ENCODE data around the gene IFT122.

The IFT122 gene

DNA sequence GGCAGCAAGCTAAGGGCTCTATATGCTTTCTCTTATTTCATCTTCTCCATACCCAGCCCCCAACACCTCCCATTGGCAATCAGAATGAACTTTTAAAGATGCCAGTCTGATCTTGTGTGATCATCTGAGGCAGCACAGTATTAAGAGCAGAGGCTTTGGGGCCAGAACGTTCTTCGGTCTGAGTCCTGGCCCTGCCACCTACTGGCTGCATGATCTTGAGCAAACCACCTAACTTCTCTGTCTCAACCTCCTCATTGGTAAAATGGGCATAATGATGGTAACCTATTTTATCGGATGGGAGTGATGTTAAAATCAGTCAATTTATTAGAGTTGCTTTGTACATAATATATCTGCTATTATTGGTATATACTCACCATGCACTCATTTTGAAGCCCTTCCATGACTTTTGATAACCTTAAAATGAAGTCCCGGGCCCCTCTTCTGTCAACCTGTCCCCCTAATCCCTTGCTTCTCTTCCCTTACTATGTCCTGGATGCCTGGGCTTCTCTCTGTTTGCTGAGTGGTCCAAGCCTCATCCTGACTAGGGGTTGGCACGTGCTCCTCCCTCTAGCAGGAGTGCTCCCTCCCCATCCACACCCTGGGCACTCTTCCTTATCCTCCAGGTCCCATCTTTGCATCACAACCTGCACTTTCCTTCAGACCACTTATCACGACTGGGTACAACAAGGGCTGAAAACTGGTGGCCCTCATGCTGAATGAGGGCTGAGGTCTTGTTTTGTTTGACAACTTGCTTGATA lies 17.9 kb upstream of the IFT122 start:
- H3K4me1 ChIP-seq = no peaks in the 10 kb centered on the region
- H3K36me3 ChIP-seq = no peaks in the 10 kb centered on the region
- no peaks in the 10 kb centered on the region for H3K9me3 ChIP-seq
- TF ChIP-seq, protein P1, sequence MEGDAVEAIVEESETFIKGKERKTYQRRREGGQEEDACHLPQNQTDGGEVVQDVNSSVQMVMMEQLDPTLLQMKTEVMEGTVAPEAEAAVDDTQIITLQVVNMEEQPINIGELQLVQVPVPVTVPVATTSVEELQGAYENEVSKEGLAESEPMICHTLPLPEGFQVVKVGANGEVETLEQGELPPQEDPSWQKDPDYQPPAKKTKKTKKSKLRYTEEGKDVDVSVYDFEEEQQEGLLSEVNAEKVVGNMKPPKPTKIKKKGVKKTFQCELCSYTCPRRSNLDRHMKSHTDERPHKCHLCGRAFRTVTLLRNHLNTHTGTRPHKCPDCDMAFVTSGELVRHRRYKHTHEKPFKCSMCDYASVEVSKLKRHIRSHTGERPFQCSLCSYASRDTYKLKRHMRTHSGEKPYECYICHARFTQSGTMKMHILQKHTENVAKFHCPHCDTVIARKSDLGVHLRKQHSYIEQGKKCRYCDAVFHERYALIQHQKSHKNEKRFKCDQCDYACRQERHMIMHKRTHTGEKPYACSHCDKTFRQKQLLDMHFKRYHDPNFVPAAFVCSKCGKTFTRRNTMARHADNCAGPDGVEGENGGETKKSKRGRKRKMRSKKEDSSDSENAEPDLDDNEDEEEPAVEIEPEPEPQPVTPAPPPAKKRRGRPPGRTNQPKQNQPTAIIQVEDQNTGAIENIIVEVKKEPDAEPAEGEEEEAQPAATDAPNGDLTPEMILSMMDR (IDR thresholded peaks at IDR 0.05; ENCODE audit: low read depth, low read length) = 0 out of 2 replicates have a peak, but pooled peaks have one; percentile 14
- DNase-seq = no peak
- no peaks in the 10 kb centered on the region for H3K27me3 ChIP-seq
- H3K4me3 ChIP-seq (ENCODE audit: low read depth, low read length) = no peak overlapping the region

DNA sequence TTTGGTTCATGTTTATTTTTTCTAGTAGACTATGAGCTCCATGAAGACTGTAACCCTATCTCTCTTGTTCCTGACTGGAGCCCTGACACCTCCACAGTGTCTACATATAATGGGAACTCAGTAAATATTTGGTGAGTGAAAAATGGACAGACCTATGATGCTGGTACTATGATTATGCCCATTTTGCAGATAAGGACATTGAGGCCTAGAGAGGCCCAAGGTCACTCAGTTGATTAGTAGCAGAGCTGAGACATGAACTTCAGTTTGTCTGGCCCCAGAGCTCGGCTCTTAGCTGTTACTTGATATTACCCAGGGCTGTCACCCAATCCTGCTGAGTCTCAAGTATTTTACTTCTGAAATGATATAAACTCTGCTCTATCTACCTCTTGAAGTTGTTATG lies 17.1 kb upstream of the IFT122 start:
- no peak for DNase-seq
- TF ChIP-seq, protein P1 (IDR thresholded peaks at IDR 0.05; ENCODE audit: low read depth, low read length) = no peak
- no peaks in the 10 kb centered on the region for H3K4me1 ChIP-seq
- no peaks in the 10 kb centered on the region for H3K36me3 ChIP-seq
- no peaks in the 10 kb centered on the region for H3K9me3 ChIP-seq
- no peak overlapping the region for H3K4me3 ChIP-seq (ENCODE audit: low read depth, low read length)
- peaks cover 5% of the 10 kb centered on the region; the same call in 1 of the 2 replicates for H3K27me3 ChIP-seq

DNA sequence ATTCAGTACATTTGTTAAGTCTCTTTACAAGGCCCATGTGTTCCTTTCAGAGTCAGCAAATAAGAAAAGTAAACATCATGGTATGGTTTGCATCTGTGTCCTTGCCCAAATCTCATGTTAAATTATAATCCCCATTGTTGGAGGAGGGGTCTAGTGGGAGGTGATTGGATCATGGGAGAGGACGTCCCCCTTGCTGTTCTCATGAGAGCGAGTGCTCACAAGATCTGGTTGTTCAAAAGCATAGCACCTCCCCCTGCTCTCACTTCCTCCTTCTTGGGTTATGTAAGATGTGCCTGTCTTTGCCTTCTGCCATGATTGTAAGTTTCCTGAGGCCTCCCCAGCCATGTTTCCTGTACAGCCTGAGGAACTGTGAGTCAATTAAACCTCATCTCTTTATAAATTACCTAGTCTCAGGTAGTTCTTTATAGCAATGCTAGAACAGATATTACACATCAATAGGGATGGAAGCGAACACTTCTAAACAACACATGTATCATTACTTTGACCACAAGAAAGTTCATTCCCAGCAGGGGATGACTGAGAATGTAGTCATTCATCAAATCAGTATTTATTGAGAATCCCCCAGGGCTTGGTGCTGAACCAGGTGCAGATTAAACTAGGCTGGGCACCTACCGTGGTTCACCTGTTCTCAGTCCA lies 15.7 kb upstream of the IFT122 start:
- TF ChIP-seq, protein P1 (IDR thresholded peaks at IDR 0.05; ENCODE audit: low read depth, low read length) = no peak
- no peak overlapping the region for H3K4me3 ChIP-seq (ENCODE audit: low read depth, low read length)
- H3K9me3 ChIP-seq = no peaks in the 10 kb centered on the region
- peaks cover 4% of the 10 kb centered on the region for H3K4me1 ChIP-seq
- H3K36me3 ChIP-seq = no peaks in the 10 kb centered on the region; the same call in 1 of the 2 replicates
- DNase-seq = no peak
- peaks cover 5% of the 10 kb centered on the region; the same call in 1 of the 2 replicates for H3K27me3 ChIP-seq

DNA sequence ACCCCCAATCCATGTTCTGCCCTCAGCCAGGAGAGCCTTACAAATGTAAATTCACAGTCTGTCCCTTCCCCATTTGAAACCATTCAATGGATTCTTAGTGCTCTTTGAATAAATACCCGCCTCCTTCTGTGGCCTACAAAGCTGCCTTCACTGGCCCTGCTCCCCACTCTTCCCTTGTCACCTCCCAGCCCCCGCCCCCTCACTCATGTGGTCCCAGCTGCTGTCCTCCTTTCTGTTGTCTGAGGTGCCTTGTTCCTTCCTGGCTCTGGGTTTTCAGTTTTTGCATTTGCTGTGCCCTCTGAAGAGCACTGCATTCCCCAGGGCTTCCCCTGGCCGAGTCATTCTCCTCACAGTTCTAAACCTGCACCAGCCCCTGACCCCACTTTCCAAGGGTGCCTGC lies 14.8 kb upstream of the IFT122 start:
- Histone ChIP-seq H3K27me3 (peaks cover 5% of the 10 kb centered on the region; the same call in 1 of the 2 replicates), H3K36me3 (no peaks in the 10 kb centered on the region; the same call in 1 of the 2 replicates), H3K9me3 (no peaks in the 10 kb centered on the region), H3K4me1 (peaks cover 4% of the 10 kb centered on the region), H3K4me3 (ENCODE audit: low read depth, low read length) (no peak overlapping the region)
- DNase-seq = no peak
- TF ChIP-seq, protein P1 (IDR thresholded peaks at IDR 0.05; ENCODE audit: low read depth, low read length) = no peak

DNA sequence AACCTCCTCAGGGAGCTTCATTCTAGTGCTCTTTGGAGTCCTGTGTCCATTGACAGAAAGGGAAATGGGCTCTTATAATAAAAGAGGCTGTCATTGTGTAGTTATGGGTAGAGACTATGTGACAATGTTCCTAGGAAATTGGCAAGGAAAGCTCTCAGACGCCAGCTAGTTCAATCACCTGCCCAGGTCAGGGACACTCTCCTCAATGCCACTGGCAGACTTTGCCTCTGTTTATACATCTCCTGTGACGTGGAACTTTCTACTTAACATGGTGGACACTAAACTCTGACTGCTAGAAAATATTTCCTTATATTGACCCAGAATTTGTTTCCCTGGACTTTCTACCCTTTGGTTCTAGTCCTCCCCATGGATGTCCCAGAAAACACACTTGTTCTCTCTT lies 14.4 kb upstream of the IFT122 start:
- no peaks in the 10 kb centered on the region; the same call in 1 of the 2 replicates for H3K36me3 ChIP-seq
- peaks cover 5% of the 10 kb centered on the region; the same call in 1 of the 2 replicates for H3K27me3 ChIP-seq
- H3K9me3 ChIP-seq = no peaks in the 10 kb centered on the region
- no peak overlapping the region for H3K4me3 ChIP-seq (ENCODE audit: low read depth, low read length)
- no peak for DNase-seq
- TF ChIP-seq, protein P1 (IDR thresholded peaks at IDR 0.05; ENCODE audit: low read depth, low read length) = no peak
- peaks cover 4% of the 10 kb centered on the region for H3K4me1 ChIP-seq

DNA sequence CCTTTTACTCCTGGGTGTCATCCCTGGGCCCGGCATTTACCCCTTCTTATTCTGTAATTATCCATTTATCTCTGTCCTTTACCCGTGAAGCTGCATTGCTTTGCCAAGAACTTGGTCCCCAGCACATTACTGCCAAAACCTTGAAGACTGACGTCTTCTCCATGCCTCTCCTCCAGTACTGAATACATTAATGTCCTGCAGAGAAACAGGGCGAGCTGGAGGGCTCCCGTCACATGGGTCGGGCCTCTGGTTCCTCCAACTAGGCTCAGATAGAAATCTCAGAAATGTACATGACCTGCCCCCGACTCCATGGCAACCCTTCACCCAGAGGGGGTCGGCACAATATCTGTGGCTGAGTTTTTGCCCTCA lies 12.0 kb upstream of the IFT122 start:
- peaks cover 4% of the 10 kb centered on the region for H3K4me1 ChIP-seq
- peak overlapping the region; percentile 61 for H3K4me3 ChIP-seq (ENCODE audit: low read depth, low read length)
- peaks cover 5% of the 10 kb centered on the region; the same call in 1 of the 2 replicates for H3K27me3 ChIP-seq
- peaks cover 19% of the 10 kb centered on the region for H3K36me3 ChIP-seq
- TF ChIP-seq, protein P1 (IDR thresholded peaks at IDR 0.05; ENCODE audit: low read depth, low read length) = no peak
- DNase-seq = no peak
- no peaks in the 10 kb centered on the region for H3K9me3 ChIP-seq
